SK-N-SH (cell line): Measurements from ENCODE around the gene CREB5. TPM values are rescaled to one million over a fixed set of nuclear protein-coding genes. Genes with fewer than 3 reads are reported as not detected.

Experiments
- CTCF ChIA-PET: fragments of 300-600, 350-600 bp; formaldehyde crosslinking; extraction: SDS; loops from one replicate; lab custom pipeline; 2021; lab: Yijun Ruan, JAX
- POLR2A ChIA-PET: fragments of 350-600 bp; sonication (Branson Sonifier 250); formaldehyde crosslinking; extraction: SDS; loops from one replicate; lab custom pipeline; 2020; ENCODE audit warnings: antibody characterized with exemption, inconsistent platforms; lab: Yijun Ruan, JAX
- DNase-seq: peaks from one replicate; pipeline ENCODE4 v3.0.0; 2012
- H2AFZ ChIP-seq: fragments of 200-600 bp; sonication (generic); 2 replicates; pipeline ENCODE4 v1.8.1; 2016; ENCODE audit warnings: antibody characterized with exemption, mild to moderate bottlenecking, low read depth
- H3F3A ChIP-seq: fragments of 200-600 bp; sonication (generic); replicated peaks from 2 replicates; pipeline ENCODE3; 2016; ENCODE audit warnings: antibody characterized with exemption, mild to moderate bottlenecking; ENCODE audit not compliant: insufficient read depth
- H3K27ac ChIP-seq, 2 experiments: fragments of 200-500 bp in 1 of 2; fragments of 200-600 bp in 1 of 2; sonication (Bioruptor generic) in 1 of 2; sonication (generic), shearing (Covaris generic) in 1 of 2; 2 replicates each; pipeline versions ENCODE4 v1.5.1 to v1.6.1; 2014 to 2016; ENCODE audit warnings: low read depth in 2 of 2, inconsistent platforms in 1 of 2, low read length in 1 of 2, mild to moderate bottlenecking in 1 of 2, mixed read lengths in 1 of 2
- H3K27me3 ChIP-seq: fragments of 200-600 bp; sonication (generic), shearing (Covaris generic); 2 replicates; pipeline ENCODE4 v1.6.1; 2016; ENCODE audit warnings: mixed run types; ENCODE audit not compliant: insufficient read depth
- H3K36me3 ChIP-seq, 2 experiments: fragments of 200-500 bp in 1 of 2; fragments of 200-600 bp in 1 of 2; sonication (Bioruptor generic) in 1 of 2; sonication (generic) in 1 of 2; replicated peaks in 1 of 2; 2 replicates each; pipeline versions ENCODE3 to v1.5.1; 2014 to 2016; ENCODE audit warnings: low read length in 1 of 2, mild to moderate bottlenecking in 1 of 2; ENCODE audit not compliant: insufficient read depth in 2 of 2, control insufficient read depth in 1 of 2
- H3K4me1 ChIP-seq, 2 experiments: fragments of 200-500 bp in 1 of 2; fragments of 200-600 bp in 1 of 2; sonication (Bioruptor generic) in 1 of 2; sonication (generic), shearing (Covaris generic) in 1 of 2; 2 replicates each; pipeline versions ENCODE4 v1.5.1 to v1.6.1; 2014 to 2016; ENCODE audit warnings: low read depth in 1 of 2, low read length in 1 of 2, mixed run types in 1 of 2; ENCODE audit not compliant: insufficient read depth in 2 of 2, control insufficient read depth in 1 of 2
- H3K4me2 ChIP-seq: fragments of 200-600 bp; sonication (generic), shearing (Covaris generic); 2 replicates; pipeline ENCODE4 v1.6.1; 2017; ENCODE audit warnings: mixed run types
- H3K4me3 ChIP-seq, 2 experiments: fragments of 200-500 bp in 1 of 2; fragments of 200-600 bp in 1 of 2; sonication (Bioruptor generic) in 1 of 2; sonication (generic), shearing (Covaris generic) in 1 of 2; 2 replicates each; pipeline versions ENCODE4 v1.5.1 to v1.8.1; 2014 to 2016; ENCODE audit warnings: low read depth in 2 of 2, inconsistent platforms in 1 of 2, low read length in 1 of 2, mild to moderate bottlenecking in 1 of 2, mixed read lengths in 1 of 2, moderate library complexity in 1 of 2
- H3K79me2 ChIP-seq: fragments of 200-600 bp; sonication (generic); 2 replicates; pipeline ENCODE4 v1.8.1; 2017; ENCODE audit warnings: mild to moderate bottlenecking; ENCODE audit not compliant: insufficient read depth
- H3K9ac ChIP-seq: fragments of 200-600 bp; sonication (generic); 2 replicates; pipeline ENCODE4 v1.6.1; 2017; ENCODE audit warnings: mixed run types
- H3K9me2 ChIP-seq: fragments of 200-600 bp; sonication (generic); 2 replicates; pipeline ENCODE4 v1.6.1; 2017; ENCODE audit warnings: mixed run types
- H3K9me3 ChIP-seq: fragments of 200-600 bp; sonication (generic); 2 replicates; pipeline ENCODE4 v1.6.1; 2017; ENCODE audit warnings: mixed run types, mild to moderate bottlenecking, moderate library complexity
- H4K20me1 ChIP-seq: fragments of 200-600 bp; sonication (generic); 2 replicates; pipeline ENCODE4 v1.6.1; 2017; ENCODE audit warnings: mild to moderate bottlenecking, mixed run types; ENCODE audit not compliant: insufficient read depth
- CHD2 ChIP-seq: fragments of 150-350 bp; IDR thresholded peaks from 2 replicates; pipeline ENCODE4 v1.6.1; 2018; ENCODE audit warnings: low read length; ENCODE audit not compliant: partially characterized antibody
- CTCF ChIP-seq: fragments of 200-600 bp; sonication (generic); IDR thresholded peaks from 2 replicates; pipeline ENCODE4 v1.6.1; 2017; ENCODE audit warnings: antibody characterized with exemption, mild to moderate bottlenecking, moderate library complexity
- ELF1 ChIP-seq: IDR thresholded peaks from 2 replicates; pipeline ENCODE4 v1.4.0; 2012
- FOSL2 ChIP-seq: IDR thresholded peaks from 2 replicates; pipeline ENCODE4 v1.4.0; 2012; ENCODE audit warnings: low read depth, mild to moderate bottlenecking, moderate library complexity, borderline replicate concordance
- FOXJ3 ChIP-seq: sonication (generic); formaldehyde crosslinking; IDR thresholded peaks from 2 replicates; pipeline ENCODE4 v1.5.1; 2020; ENCODE audit warnings: mild to moderate bottlenecking, missing genetic modification reagents
- FOXM1 ChIP-seq: IDR thresholded peaks from 2 replicates; pipeline ENCODE4 v1.4.0; 2012; ENCODE audit warnings: low read depth, mild to moderate bottlenecking
- GABPA ChIP-seq: IDR thresholded peaks from 2 replicates; pipeline ENCODE4 v1.4.0; 2012; ENCODE audit warnings: low read depth, mild to moderate bottlenecking
- GATA2 ChIP-seq: sonication (generic); formaldehyde crosslinking; IDR thresholded peaks from 2 replicates; pipeline ENCODE4 v1.5.0; 2020; ENCODE audit warnings: mild to moderate bottlenecking, missing genetic modification reagents
- JUND ChIP-seq: IDR thresholded peaks from 2 replicates; pipeline ENCODE4 v1.4.0; 2012
- MAX ChIP-seq: IDR thresholded peaks from 2 replicates; pipeline ENCODE4 v1.4.0; 2012; ENCODE audit warnings: low read depth
- MEF2A ChIP-seq: IDR thresholded peaks from 2 replicates; pipeline ENCODE4 v1.4.0; 2012; ENCODE audit warnings: low read depth, borderline replicate concordance
- MXI1 ChIP-seq: IDR thresholded peaks from 2 replicates; pipeline ENCODE4 v1.6.1; 2012; ENCODE audit warnings: mild to moderate bottlenecking, low read depth, low read length, improper control_type of control experiment
- NFIC ChIP-seq: IDR thresholded peaks from 2 replicates; pipeline ENCODE4 v1.4.0; 2012; ENCODE audit warnings: borderline replicate concordance
- NRF1 ChIP-seq: IDR thresholded peaks from 2 replicates; pipeline ENCODE4 v1.6.1; 2012; ENCODE audit warnings: low read depth, mild to moderate bottlenecking, low read length
- POLR2AphosphoS5 ChIP-seq: IDR thresholded peaks from 2 replicates; pipeline ENCODE4 v1.6.1; 2012; ENCODE audit warnings: low read depth, low read length
- RAD21 ChIP-seq: IDR thresholded peaks from 2 replicates; pipeline ENCODE4 v1.6.1; 2012; ENCODE audit warnings: mild to moderate bottlenecking, low read length
- RCOR1 ChIP-seq: fragments of 150-350 bp; IDR thresholded peaks from 2 replicates; pipeline ENCODE4 v1.6.1; 2017; ENCODE audit warnings: antibody characterized with exemption, low read length
- RXRA ChIP-seq: IDR thresholded peaks from 2 replicates; pipeline ENCODE4 v1.4.0; 2012; ENCODE audit warnings: low read depth, mild to moderate bottlenecking, borderline replicate concordance
- SIN3A ChIP-seq: IDR thresholded peaks from 2 replicates; pipeline ENCODE4 v1.6.1; 2012; ENCODE audit warnings: low read depth, mild to moderate bottlenecking, low read length, moderate library complexity, borderline replicate concordance
- SMC3 ChIP-seq: IDR thresholded peaks from 2 replicates; pipeline ENCODE4 v1.6.1; 2012; ENCODE audit warnings: low read depth, low read length, improper control_type of control experiment
- TAF1 ChIP-seq: IDR thresholded peaks from 2 replicates; pipeline ENCODE4 v1.6.1; 2012; ENCODE audit warnings: low read depth, mild to moderate bottlenecking, low read length, moderate library complexity, borderline replicate concordance
- TCF12 ChIP-seq: IDR thresholded peaks from 2 replicates; pipeline ENCODE4 v1.4.0; 2012
- TEAD4 ChIP-seq: IDR thresholded peaks from 2 replicates; pipeline ENCODE4 v1.4.0; 2012; ENCODE audit warnings: mild to moderate bottlenecking, borderline replicate concordance; ENCODE audit not compliant: insufficient read depth
- USF2 ChIP-seq: fragments of 150-350 bp; IDR thresholded peaks from 2 replicates; pipeline ENCODE4 v1.6.1; 2017; ENCODE audit warnings: antibody characterized with exemption, low read length, low read depth, borderline replicate concordance
- WGBS: methylation state at CpG from one replicate; pipeline ENCODE4 v1.1.6; 2017; ENCODE audit warnings: low lambda C conversion rate; 5-methylcytosine and 5-hydroxymethylcytosine counted together
- polyA plus RNA-seq, 3 experiments: library from polyadenylated mRNA; depleted of rRNA; stranded (reverse); fragments of >200 nt; gene quantifications; 2 replicates each; pipeline ENCODE4 v1.2.3, GENCODE V29; 2012
- TF ChIP-seq, protein P1 (sequence below): fragments of 150-350 bp; IDR thresholded peaks from 2 replicates; pipeline ENCODE4 v1.6.1; 2016; ENCODE audit warnings: mild to moderate bottlenecking, low read depth, low read length
- TF ChIP-seq, protein P2 (sequence below): IDR thresholded peaks from 2 replicates; pipeline ENCODE4 v1.6.1; 2012; ENCODE audit warnings: mild to moderate bottlenecking, low read depth, low read length, moderate library complexity
- TF ChIP-seq, protein P3 (sequence below): IDR thresholded peaks from 2 replicates; pipeline ENCODE4; 2012

The CREB5 gene
- polyA plus RNA-seq, 1 of the 3 experiments (the other 2 are of a cell fraction) = 19.3 TPM

DNA sequence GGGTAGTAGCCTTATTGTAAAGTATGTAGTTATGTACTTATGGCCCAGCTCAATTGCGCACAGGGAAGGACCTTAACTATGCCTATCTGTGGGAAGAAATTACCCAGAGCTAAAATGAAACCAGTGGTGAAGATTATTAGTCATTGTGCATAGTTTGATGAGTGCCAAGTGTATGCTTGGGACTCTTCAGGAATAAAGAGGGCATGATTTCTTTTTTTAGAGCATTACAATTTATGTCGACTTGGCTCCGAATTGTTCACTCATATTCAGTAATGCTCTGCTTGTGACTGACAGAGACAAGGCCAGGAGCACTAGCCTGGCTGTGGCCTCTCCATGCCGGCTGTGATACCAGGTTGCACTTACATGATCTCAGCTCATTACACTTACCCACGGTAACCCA, 276.3 kb downstream of the CREB5 start:
- Histone ChIP-seq H3K27ac (peak overlapping the region in 1 of 2 experiments; percentile 100; a peak in 2 of 4 replicates), H3K9me3 (no peaks in the 10 kb centered on the region), H3K4me3 (no peak overlapping the region), H3K4me2 (peak overlapping the region; percentile 93), H3K9ac (no peak overlapping the region), H3F3A (peaks cover 21% of the 10 kb centered on the region), H2AFZ (no peak overlapping the region), H3K79me2 (peaks cover 35% of the 10 kb centered on the region), H3K27me3 (no peaks in the 10 kb centered on the region), H3K36me3 (no peaks in the 10 kb centered on the region), H4K20me1 (no peaks in the 10 kb centered on the region), H3K9me2 (no peaks in the 10 kb centered on the region), H3K4me1 (peaks cover 12 to 20% of the 10 kb centered on the region in 2 experiments)
- ChIA-PET POLR2A (interaction anchor here (0.6 kb wide), 1 partner anchor 12 kb away, joined by 3 read pairs; no protein-coding TSS in a partner anchor), CTCF (interaction anchor here (1.2 to 1.5 kb wide), 2 partner anchors 10 to 12 kb away, joined by 3 to 5 read pairs; no protein-coding TSS in a partner anchor)
- no peak for DNase-seq
- WGBS = 60% methylated on average over 5 of the region's 5 CpGs
- no peak for TF ChIP-seq ELF1
- no peak for TF ChIP-seq USF2
- TF ChIP-seq CTCF = no peak
- TF ChIP-seq SMC3 = no peak
- peak; percentile 76; the same call in 1 of the 2 replicates for TF ChIP-seq FOSL2
- no peak for TF ChIP-seq SIN3A
- TF ChIP-seq, protein P1, sequence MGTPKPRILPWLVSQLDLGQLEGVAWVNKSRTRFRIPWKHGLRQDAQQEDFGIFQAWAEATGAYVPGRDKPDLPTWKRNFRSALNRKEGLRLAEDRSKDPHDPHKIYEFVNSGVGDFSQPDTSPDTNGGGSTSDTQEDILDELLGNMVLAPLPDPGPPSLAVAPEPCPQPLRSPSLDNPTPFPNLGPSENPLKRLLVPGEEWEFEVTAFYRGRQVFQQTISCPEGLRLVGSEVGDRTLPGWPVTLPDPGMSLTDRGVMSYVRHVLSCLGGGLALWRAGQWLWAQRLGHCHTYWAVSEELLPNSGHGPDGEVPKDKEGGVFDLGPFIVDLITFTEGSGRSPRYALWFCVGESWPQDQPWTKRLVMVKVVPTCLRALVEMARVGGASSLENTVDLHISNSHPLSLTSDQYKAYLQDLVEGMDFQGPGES = no peak
- TF ChIP-seq RCOR1 = no peak
- TF ChIP-seq GABPA = no peak
- TF ChIP-seq, protein P2, sequence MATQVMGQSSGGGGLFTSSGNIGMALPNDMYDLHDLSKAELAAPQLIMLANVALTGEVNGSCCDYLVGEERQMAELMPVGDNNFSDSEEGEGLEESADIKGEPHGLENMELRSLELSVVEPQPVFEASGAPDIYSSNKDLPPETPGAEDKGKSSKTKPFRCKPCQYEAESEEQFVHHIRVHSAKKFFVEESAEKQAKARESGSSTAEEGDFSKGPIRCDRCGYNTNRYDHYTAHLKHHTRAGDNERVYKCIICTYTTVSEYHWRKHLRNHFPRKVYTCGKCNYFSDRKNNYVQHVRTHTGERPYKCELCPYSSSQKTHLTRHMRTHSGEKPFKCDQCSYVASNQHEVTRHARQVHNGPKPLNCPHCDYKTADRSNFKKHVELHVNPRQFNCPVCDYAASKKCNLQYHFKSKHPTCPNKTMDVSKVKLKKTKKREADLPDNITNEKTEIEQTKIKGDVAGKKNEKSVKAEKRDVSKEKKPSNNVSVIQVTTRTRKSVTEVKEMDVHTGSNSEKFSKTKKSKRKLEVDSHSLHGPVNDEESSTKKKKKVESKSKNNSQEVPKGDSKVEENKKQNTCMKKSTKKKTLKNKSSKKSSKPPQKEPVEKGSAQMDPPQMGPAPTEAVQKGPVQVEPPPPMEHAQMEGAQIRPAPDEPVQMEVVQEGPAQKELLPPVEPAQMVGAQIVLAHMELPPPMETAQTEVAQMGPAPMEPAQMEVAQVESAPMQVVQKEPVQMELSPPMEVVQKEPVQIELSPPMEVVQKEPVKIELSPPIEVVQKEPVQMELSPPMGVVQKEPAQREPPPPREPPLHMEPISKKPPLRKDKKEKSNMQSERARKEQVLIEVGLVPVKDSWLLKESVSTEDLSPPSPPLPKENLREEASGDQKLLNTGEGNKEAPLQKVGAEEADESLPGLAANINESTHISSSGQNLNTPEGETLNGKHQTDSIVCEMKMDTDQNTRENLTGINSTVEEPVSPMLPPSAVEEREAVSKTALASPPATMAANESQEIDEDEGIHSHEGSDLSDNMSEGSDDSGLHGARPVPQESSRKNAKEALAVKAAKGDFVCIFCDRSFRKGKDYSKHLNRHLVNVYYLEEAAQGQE = no peak
- TF ChIP-seq RAD21 = no peak
- no peak for TF ChIP-seq RXRA
- no peak for TF ChIP-seq TEAD4
- TF ChIP-seq NRF1 = no peak
- TF ChIP-seq CHD2 = no peak
- TF ChIP-seq, protein P3, sequence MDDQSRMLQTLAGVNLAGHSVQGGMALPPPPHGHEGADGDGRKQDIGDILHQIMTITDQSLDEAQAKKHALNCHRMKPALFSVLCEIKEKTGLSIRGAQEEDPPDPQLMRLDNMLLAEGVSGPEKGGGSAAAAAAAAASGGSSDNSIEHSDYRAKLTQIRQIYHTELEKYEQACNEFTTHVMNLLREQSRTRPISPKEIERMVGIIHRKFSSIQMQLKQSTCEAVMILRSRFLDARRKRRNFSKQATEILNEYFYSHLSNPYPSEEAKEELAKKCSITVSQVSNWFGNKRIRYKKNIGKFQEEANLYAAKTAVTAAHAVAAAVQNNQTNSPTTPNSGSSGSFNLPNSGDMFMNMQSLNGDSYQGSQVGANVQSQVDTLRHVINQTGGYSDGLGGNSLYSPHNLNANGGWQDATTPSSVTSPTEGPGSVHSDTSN = peak; percentile 60
- TF ChIP-seq POLR2AphosphoS5 = no peak; the same call in 1 of the 2 replicates
- no peak for TF ChIP-seq FOXM1
- no peak for TF ChIP-seq MXI1
- no peak for TF ChIP-seq GATA2 (CRISPR knock-in tag)
- TF ChIP-seq MEF2A = peak; percentile 75
- peak; percentile 69 for TF ChIP-seq TCF12
- peak; percentile 29; the same call in 1 of the 2 replicates for TF ChIP-seq JUND
- peak; percentile 79 for TF ChIP-seq NFIC
- TF ChIP-seq FOXJ3 (CRISPR knock-in tag) = no peak
- no peak for TF ChIP-seq MAX
- no peak for TF ChIP-seq TAF1
